HG02885 (cell line): Measurements from ENCODE around the gene ATG14.
"Not testable (repeated sequence)": the region's sequence is repeated elsewhere in the genome, so short reads cannot be mapped to it uniquely, and the experiment has no call there.

Source experiments
- ATAC-seq: cut with Tn5 transposase; IDR thresholded peaks from one replicate; pipeline ENCODE4 v1.9.1; 2021; ENCODE audit warnings: mild to moderate bottlenecking; ENCODE audit not compliant: unreplicated experiment, poor library complexity

Gene ATG14

GRCh38 chr14:55411426-55412389 is at the start of gene ATG14:
ATG14 (minus strand) TSS chr14:55411830; CDS start chr14:55411822, 8 bp downstream.
- peak; percentile 99 for ATAC-seq

- peak; percentile 85 for ATAC-seq
Observed at GRCh38 chr14:55458800-55459515, 47.3 kb upstream of the ATG14 start.

- no peak for ATAC-seq
Observed at GRCh38 chr14:55457496-55457895, 45.9 kb upstream of the ATG14 start.

GRCh38 chr14:55456411-55456810 is 44.8 kb upstream of the ATG14 start:
- ATAC-seq, result not testable (repeated sequence)

- ATAC-seq, result no peak
Observed at GRCh38 chr14:55454264-55455002, 42.8 kb upstream of the ATG14 start.

- no peak for ATAC-seq
Observed at GRCh38 chr14:55451950-55452349, 40.3 kb upstream of the ATG14 start.

- no peak for ATAC-seq
Observed at GRCh38 chr14:55451398-55451797, 39.8 kb upstream of the ATG14 start.

GRCh38 chr14:55450987-55451386 is 39.4 kb upstream of the ATG14 start:
- ATAC-seq, result no peak

- no peak for ATAC-seq
Observed at GRCh38 chr14:55450539-55450938, 38.9 kb upstream of the ATG14 start.

GRCh38 chr14:55450124-55450523 is 38.5 kb upstream of the ATG14 start:
- no peak for ATAC-seq

- no peak for ATAC-seq
Observed at GRCh38 chr14:55449116-55449515, 37.5 kb upstream of the ATG14 start.

GRCh38 chr14:55448141-55448614 is 36.5 kb upstream of the ATG14 start:
- no peak for ATAC-seq

GRCh38 chr14:55446833-55447232 is 35.2 kb upstream of the ATG14 start:
- no peak for ATAC-seq

- ATAC-seq, result no peak
Observed at GRCh38 chr14:55446127-55446736, 34.6 kb upstream of the ATG14 start.

GRCh38 chr14:55441286-55441685 is 29.7 kb upstream of the ATG14 start:
- no peak for ATAC-seq

GRCh38 chr14:55440385-55440784 is 28.8 kb upstream of the ATG14 start, which contains the start of gene TBPL2:
TBPL2 (minus strand) TSS chr14:55440616; CDS start chr14:55440449, 167 bp downstream.
- ATAC-seq, result no peak

GRCh38 chr14:55438066-55438683 is 26.5 kb upstream of the ATG14 start:
- ATAC-seq, result no peak

GRCh38 chr14:55436931-55437330 is 25.3 kb upstream of the ATG14 start:
- ATAC-seq, result no peak

- no peak for ATAC-seq
Observed at GRCh38 chr14:55436519-55436918, 24.9 kb upstream of the ATG14 start.

GRCh38 chr14:55434805-55435174 is 23.2 kb upstream of the ATG14 start:
- no peak for ATAC-seq
